Activated CD4-positive, alpha-beta T cell treated with anti-CD3 and anti-CD28 coated beads, Interleukin-2, amount 50 U/mL, for 24 hours (primary cell): ENCODE measurements around the gene CDC27.
"Not testable (repeated sequence)": the region's sequence is repeated elsewhere in the genome, so short reads cannot be mapped to it uniquely, and the experiment has no call there.

Experiments used
- DNase-seq, 2 donors: peaks; one replicate each; pipeline ENCODE4 v3.0.0-alpha.2; 2020; ENCODE audit warnings: low read depth in 1 of 2, low spot score in 1 of 2

Gene CDC27

DNA sequence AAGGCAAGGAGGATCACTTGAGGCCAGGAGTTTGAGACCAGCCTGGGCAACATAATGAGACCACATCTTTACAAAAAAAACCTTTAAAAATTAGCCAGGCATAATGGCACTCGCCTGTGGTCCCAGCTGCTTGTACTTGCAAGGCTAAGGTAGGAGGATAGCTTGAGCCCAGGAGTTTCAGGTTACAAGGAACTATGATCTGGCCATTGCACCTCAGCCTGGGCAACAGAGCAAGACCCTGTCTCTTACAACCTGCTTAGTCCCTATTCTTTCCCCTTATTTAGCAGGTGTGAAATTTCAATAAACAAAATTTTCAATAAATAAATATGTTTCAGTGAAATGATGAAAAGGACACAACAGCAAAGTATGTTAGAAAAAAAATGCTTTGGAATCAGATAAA lies 114.7 kb downstream of the CDC27 start:
- not testable (repeated sequence) for DNase-seq

DNA sequence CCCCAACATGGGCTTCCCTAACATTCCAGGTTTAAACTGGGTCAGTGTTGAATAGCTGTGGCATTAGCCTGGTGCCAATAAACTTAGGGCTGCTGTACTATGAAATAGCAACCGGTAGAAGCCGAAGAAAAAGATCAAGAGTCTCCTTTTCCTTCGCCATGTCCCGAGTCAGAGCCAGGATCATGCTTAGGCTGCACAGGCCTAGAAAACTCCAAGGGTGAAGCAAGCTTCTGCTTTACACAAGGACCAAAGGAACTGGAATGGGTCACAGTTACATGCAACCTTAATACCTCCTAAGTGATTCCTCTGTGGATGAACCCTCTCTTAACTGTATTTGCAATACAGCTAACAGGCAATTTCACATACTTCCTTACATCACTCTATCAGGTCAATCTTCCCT lies 115.5 kb downstream of the CDC27 start:
- DNase-seq: not testable (repeated sequence)

DNA sequence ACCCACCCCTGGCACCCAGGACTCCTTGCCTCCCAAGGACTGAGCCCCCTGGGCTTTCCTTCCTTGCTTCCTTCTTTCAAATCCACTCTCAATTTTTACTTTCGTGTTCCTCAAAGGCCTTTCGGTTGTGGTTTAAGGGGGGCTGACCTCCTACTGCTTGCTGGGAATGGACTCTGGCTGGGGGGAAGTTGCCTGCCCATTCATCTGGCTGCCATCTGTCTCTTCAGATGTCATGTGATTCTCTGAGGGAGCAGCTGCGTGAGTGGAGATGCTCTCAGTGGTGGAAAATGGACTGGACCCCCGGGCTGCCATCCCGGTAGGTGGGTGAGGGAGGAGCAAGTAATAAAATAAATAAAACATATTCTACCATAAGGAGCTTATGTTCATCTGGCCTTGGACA lies 116.2 kb downstream of the CDC27 start:
- no peak for DNase-seq

DNA sequence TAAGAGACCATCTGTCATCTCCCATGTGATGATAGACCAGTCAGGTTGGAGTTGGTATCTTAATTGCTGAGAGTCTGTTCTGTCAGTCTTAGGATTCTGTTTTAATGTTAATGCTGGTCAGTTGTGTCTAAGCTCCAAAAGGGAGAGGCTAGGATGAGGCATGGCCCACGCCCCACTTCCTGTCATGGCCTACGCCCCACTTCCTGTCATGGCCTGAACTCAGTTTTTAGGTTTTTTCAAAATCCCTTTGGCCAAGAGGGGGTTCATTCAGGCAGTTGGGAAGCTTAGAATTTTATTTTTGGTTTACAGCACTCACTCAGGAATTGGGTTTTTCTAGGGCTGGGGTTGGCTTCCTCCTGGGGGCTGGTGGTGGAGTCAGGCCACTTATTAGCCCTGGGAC lies 117.9 kb downstream of the CDC27 start:
- DNase-seq: not testable (repeated sequence)

DNA sequence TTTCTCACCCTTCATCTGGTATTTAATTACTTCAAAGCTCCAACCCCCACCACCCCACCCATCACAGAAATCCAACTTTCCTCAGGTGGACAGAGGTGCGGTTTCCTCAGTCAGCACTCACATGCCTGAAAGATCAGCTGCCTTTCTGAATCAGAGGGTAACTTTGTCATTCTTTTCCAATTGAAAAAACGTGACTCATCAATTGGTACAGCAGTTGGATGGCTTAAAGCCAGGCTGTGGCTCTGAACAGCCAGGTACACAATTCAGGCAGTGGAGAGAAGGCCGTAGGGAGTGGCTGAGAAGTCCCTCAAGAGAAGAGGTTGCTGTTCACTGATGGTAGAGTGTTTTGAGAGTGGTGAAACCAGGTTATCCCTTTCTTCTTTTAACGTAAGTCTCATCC lies 118.8 kb downstream of the CDC27 start:
- DNase-seq: not testable (repeated sequence)
